GM10266 (cell line): ENCODE results near the gene KLK3.

Experiments
- DNase-seq: peaks from one replicate; pipeline ENCODE4 v3.0.0; 2012; ENCODE audit errors: extremely low spot score
- CTCF ChIP-seq: IDR thresholded peaks from 2 replicates; pipeline ENCODE4 v1.5.1; 2012; ENCODE audit warnings: mild to moderate bottlenecking, low read depth; ENCODE audit not compliant: control insufficient read depth, insufficient read depth; ENCODE audit errors: missing control alignments

The KLK3 gene

GRCh38 chr19:50823389-50824042 lies 31.2 kb upstream of the KLK3 start, which contains the start of gene KLK1:
TSS of gene KLK1 (minus strand) at chr19:50823787. CDS start at chr19:50823748, 39 bp downstream.
- no peak for TF ChIP-seq CTCF
- no peak for DNase-seq

- no peak for TF ChIP-seq CTCF
- no peak for DNase-seq
Observed at GRCh38 chr19:50826492-50827240, 28.0 kb upstream of the KLK3 start.

- no peak for TF ChIP-seq CTCF
- DNase-seq = no peak
Observed at GRCh38 chr19:50827476-50827875, 27.2 kb upstream of the KLK3 start.

- no peak for DNase-seq
- TF ChIP-seq CTCF = no peak
Observed at GRCh38 chr19:50829801-50830200, 24.9 kb upstream of the KLK3 start.

- no peak for DNase-seq
- no peak for TF ChIP-seq CTCF
Observed at GRCh38 chr19:50830266-50831025, 24.3 kb upstream of the KLK3 start.

- DNase-seq = no peak
- TF ChIP-seq CTCF = no peak
Observed at GRCh38 chr19:50831026-50831396, 23.7 kb upstream of the KLK3 start.
